ENCODE data around the gene DFFA. TPM values are rescaled to one million over a fixed set of nuclear protein-coding genes. Genes with fewer than 3 reads are reported as not detected.
"Not testable (repeated sequence)": the region's sequence is repeated elsewhere in the genome, so short reads cannot be mapped to it uniquely, and the experiment has no call there.

DFFA gene
- total RNA-seq, 2 donors from 2014 or later: 34.4 to 41.0 TPM

GRCh38 chr1:10449751-10450150 lies 22.6 kb downstream of the DFFA start, which contains the start of gene CORT:
CORT (plus strand) TSS chr1:10450031; CDS start chr1:10450224, 193 bp downstream.
- no peak for ATAC-seq

DNA sequence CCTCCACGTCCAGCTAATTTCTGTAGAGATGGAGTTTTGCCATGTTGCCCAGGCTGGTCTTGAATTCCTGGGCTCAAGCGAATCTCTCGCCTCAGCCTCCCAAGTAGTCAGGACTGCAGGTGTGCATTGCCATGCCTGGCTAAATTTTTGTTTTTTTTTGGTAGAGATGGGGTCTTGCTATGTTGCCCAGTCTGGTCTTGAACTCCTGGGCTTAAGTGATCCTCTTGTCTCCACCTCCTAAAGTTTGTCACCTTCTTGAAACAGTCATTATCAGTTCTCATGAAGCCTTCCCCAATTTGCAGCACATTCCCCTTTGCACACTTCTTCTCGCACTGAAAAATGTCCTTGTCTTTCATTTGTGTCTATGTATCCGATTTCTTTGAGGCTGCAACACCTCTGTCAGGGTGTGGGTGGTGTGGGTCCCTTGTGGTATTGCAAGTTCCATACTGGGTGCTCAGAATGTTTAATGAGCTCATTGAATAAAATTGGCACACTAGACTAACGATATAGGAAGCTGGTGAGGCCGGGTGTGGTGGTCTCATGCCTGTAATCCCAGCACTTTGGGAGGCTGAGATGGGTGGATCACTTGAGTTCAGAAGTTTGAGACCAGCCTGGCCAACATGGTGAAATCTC lies 25.4 kb downstream of the DFFA start:
- no peak for DNase-seq (ENCODE audit: low spot score in 2 of 2)
- Mint-ChIP-seq H3K27ac (no peak overlapping the region), H3K36me3 (no peaks in the 10 kb centered on the region), H3K9me3 (no peaks in the 10 kb centered on the region)
- no peak for ATAC-seq

More at GRCh38 chr1:10449751-10450150, 22.6 kb downstream of the DFFA start, which contains the start of gene CORT:
- Mint-ChIP-seq H3K27ac (no peak within 1 kb of the TSS), H3K36me3 (no peaks in the 10 kb centered on the region), H3K9me3 (no peaks in the 10 kb centered on the region)
- DNase-seq (ENCODE audit: low spot score in 2 of 2): no peak

GRCh38 chr1:10444795-10445397 lies 27.4 kb downstream of the DFFA start:
- ATAC-seq (peak in 1 of 2 donors; percentile 47), DNase-seq (ENCODE audit: low spot score in 2 of 2) (no peak)
- H3K9me3 Mint-ChIP-seq: no peaks in the 10 kb centered on the region
- H3K36me3 Mint-ChIP-seq: no peaks in the 10 kb centered on the region
- H3K27ac Mint-ChIP-seq: peak overlapping the region in 1 of 2 donors; percentile 35

GRCh38 chr1:10444248-10444647 lies 28.1 kb downstream of the DFFA start:
- DNase-seq (ENCODE audit: low spot score in 2 of 2) (no peak), ATAC-seq (no peak)
- Mint-ChIP-seq H3K27ac (no peak overlapping the region), H3K36me3 (no peaks in the 10 kb centered on the region), H3K9me3 (no peaks in the 10 kb centered on the region)

- Mint-ChIP-seq H3K9me3 (no peaks in the 10 kb centered on the region), H3K27ac (no peak overlapping the region), H3K36me3 (no peaks in the 10 kb centered on the region)
- ATAC-seq: no peak
- DNase-seq (ENCODE audit: low spot score in 2 of 2): no peak
Measured at GRCh38 chr1:10440794-10441193, 31.5 kb downstream of the DFFA start.

GRCh38 chr1:10440305-10440704 lies 32.0 kb downstream of the DFFA start:
- DNase-seq (ENCODE audit: low spot score in 2 of 2): no peak
- Mint-ChIP-seq H3K9me3 (no peaks in the 10 kb centered on the region), H3K27ac (no peak overlapping the region), H3K36me3 (no peaks in the 10 kb centered on the region)
- ATAC-seq: no peak

DNA sequence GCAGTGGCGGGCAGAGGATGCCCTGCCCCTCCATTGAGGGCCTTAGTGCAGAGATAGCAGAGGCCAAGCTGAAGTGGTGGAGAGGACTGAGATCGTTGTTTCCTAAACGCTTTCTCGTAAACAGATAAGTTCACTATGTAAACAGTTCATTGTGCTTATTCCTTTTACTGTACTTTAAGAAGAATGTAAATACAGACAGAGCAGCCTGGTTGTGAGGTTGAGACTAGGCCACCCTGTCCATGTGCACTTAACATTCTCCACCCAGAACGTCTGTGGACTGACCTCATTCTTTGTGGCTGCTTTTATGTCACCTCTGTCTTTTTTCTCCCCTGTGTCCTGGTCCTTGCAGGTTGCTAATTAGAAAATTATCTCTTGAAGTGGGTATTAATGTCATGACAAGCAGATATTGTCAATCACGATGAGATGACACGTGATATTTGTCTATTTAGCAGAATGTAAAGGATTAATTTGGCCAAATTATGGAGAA lies 33.6 kb downstream of the DFFA start:
- no peaks in the 10 kb centered on the region for H3K36me3 Mint-ChIP-seq
- DNase-seq (ENCODE audit: low spot score in 2 of 2) (no peak), ATAC-seq (no peak)
- H3K9me3 Mint-ChIP-seq: no peaks in the 10 kb centered on the region
- peak overlapping the region in 1 of 2 donors; percentile 3 for H3K27ac Mint-ChIP-seq

- Mint-ChIP-seq H3K9me3 (no peaks in the 10 kb centered on the region), H3K27ac (no peak overlapping the region)
- no peak for ATAC-seq
Measured at GRCh38 chr1:10437052-10437451, 35.3 kb downstream of the DFFA start.

DNA sequence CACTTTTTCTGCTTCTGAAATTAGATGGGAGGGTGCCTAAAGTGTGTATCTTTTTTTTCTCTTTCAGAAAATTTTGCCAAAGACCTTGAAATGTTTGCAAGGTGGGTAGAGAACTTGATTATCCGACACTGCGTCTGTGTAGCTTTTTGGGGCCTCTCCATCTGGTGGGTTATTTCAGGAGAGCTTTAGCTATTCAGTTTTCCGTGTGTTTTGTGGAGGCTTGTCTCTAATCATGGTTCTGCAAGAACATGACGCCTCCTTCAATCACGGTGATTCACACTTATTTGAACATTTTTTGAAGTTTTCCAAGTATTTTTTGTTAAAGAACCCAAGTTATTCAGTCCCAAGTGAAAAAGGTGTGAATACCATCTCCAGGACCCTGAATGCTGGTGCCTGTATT lies 37.7 kb downstream of the DFFA start:
- ATAC-seq (no peak), DNase-seq (ENCODE audit: low spot score in 2 of 2) (no peak)
- Mint-ChIP-seq H3K9me3 (no peaks in the 10 kb centered on the region), H3K27ac (no peak overlapping the region), H3K36me3 (no peaks in the 10 kb centered on the region)

More at GRCh38 chr1:10437052-10437451, 35.3 kb downstream of the DFFA start:
- no peak for DNase-seq (ENCODE audit: low spot score in 2 of 2)
- no peaks in the 10 kb centered on the region for H3K36me3 Mint-ChIP-seq

- no peaks in the 10 kb centered on the region for H3K9me3 Mint-ChIP-seq
Measured at GRCh38 chr1:10433790-10434189, 38.5 kb downstream of the DFFA start.

DNA sequence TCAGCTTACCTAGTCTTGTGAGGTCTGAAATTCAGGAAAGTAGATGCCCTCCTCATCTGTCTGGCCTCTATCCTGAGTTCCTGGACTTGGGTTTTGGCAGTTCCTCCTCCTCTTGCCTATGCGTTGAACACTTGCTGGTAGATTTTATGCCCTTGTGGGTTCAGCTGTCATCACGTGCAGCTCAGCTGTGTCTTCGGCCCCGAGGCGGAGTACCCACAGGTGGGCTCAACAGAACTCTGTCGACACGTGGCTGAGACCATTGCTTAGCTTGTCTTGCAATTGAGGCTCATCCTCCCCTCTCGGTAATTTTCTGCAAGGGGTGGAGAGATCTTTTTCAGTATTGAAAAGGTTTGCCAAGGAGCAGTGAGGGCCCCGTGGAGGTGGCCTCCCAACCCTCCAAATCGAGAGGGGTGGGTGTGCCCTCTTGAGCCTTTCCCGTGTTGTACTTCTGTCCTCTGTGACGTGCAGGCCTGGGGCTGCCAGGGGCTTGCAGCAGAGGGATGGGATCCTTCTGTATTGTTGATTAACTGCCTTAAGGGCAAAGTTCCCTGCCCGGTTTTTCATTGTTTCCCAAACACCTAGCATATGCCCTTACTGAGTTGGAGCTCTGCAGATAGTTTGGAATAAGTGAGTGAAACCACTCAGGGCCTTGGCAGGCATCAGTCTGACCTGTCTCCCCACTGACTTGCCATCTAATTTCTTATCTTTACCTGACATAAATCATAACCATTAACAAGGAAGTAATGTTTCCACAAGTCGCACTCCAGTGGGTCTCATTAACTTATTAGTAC lies 39.2 kb downstream of the DFFA start:
- Mint-ChIP-seq H3K36me3 (no peaks in the 10 kb centered on the region), H3K9me3 (no peaks in the 10 kb centered on the region), H3K27ac (no peak overlapping the region)
- ATAC-seq (no peak), DNase-seq (ENCODE audit: low spot score in 2 of 2) (no peak)

More at GRCh38 chr1:10433790-10434189, 38.5 kb downstream of the DFFA start:
- ATAC-seq: no peak
- Mint-ChIP-seq H3K27ac (no peak overlapping the region), H3K36me3 (no peaks in the 10 kb centered on the region)
- DNase-seq (ENCODE audit: low spot score in 2 of 2): no peak

DNA sequence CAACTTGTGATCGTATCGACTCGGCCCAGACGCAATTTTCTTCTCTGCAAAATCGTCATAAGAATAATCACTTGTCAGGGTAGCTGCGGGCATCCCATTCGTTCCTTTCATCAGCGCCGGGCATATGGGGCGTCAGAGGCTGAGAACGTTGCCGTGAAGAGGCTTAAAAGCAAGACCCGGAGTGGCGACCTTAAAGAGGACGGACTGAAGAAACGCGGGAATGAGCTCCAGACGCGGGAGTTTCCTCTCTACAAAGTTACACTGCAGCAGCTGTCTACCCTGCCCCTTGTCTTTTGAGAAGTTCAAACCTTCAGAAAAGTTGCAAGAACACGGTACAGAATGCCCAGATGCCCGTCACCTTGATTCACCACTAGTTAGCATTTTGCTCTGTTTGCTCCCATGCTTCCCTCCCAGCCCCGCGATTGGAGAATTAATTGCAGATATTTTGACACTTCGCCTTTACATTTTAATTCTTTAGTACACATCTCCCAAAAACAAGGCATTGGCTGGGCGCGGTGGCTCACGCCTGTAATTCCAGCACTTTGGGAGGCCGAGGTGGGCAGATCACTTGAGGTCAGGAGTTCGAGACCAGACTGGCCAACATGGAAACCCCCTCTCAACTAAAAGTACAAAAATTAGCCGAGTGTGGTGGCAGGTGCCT lies 41.1 kb downstream of the DFFA start:
- ATAC-seq: peak in 1 of 2 donors; percentile 3
- Mint-ChIP-seq H3K36me3 (no peaks in the 10 kb centered on the region), H3K27ac (peak overlapping the region; percentile 86 to 93), H3K9me3 (no peaks in the 10 kb centered on the region)
- DNase-seq (ENCODE audit: low spot score in 2 of 2): no peak

DNA sequence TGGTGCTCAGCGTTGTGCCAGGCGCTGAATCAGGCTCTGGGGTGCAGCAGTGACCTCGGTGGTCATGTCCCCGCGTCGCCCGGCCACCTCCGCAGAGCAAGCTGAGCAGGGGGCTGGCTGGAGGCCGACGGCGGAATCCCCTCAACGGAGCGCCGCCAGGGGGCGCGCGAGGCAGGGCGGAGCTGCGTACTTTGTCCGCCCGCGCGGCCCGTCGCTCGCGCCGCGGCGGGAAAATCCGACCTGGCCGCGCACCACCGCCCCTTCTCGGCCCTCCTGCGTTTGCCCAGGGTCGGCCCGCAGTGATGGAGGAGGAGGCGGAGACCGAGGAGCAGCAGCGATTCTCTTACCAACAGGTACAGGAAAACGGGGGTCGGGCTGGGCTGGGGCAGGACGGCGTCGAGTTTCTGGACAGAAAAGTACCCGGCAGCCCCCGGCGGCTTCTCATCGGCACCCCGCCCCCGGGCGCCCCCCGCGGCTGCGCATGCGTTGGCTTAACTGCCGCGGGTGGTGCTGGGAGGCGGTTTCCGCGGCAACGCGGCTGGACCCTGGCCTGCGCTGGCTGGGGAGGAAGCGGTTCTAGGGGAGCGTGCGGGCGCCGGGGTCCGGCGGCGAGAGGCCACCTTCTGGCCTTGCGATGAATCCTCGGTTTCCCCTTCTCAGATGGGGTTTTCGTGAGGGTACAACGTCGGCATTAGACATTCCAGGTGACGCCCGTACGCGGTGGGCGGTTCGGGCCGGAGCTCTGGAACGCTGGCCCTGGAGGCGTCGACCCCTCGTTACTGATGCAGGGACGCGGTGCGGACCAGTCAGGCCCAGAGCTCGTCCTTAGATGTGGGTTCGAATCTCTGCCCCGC lies 41.9 kb downstream of the DFFA start, which contains the start of gene CENPS:
Gene CENPS, plus strand, starts transcription at position 218 of the 854 bp plus-strand sequence. Its CDS starts 85 bp downstream, at position 303.
- ATAC-seq (peak; percentile 88 to 90), DNase-seq (ENCODE audit: low spot score in 2 of 2) (peak; percentile 87 to 92)
- Mint-ChIP-seq H3K27ac (peak within 1 kb of the TSS; percentile 86 to 93), H3K36me3 (no peaks in the 10 kb centered on the region), H3K9me3 (no peaks in the 10 kb centered on the region)

DNA sequence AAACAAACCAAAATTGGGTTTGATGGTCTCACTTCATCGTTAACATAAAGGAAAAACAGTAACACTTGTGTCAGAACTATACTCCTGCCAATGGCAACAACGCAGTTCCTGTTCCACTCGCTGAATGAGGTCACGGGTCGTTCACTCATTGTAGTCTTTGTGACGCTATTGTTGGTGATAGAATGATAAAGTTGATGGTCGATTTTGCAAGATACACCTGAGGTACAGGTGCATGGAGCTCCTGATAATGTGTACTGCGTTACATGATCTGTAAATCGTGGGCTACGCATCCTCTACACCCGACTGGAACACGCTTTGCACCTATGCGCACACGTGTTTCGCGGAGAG lies 42.5 kb downstream of the DFFA start:
- H3K9me3 Mint-ChIP-seq: no peaks in the 10 kb centered on the region
- peak; percentile 11 to 14 for ATAC-seq
- no peaks in the 10 kb centered on the region for H3K36me3 Mint-ChIP-seq
- peak overlapping the region; percentile 73 to 86 for H3K27ac Mint-ChIP-seq
- DNase-seq (ENCODE audit: low spot score in 2 of 2): peak in 1 of 2 donors; percentile 30

DNA sequence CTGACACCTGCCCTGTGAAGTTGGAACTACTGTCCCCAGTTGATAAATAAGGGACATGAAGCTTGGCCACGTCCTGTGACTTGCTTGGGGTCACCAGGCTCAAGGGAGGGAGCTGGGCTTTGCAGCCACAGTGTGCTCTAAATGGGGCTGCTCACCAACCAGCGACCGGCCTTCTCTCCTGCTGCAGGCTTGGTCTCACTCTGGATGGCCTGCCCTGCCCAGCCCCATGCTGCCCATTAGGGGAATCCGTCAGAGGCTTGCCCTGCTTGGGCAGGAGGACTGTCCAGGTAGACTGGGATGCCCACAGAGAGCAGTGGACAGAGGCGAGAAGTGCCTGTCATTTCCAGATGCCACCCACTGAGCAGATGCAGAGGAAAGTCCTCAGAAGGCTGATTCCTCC lies 43.3 kb downstream of the DFFA start:
- Mint-ChIP-seq H3K9me3 (no peaks in the 10 kb centered on the region), H3K36me3 (no peaks in the 10 kb centered on the region), H3K27ac (peak overlapping the region in 1 of 2 donors; percentile 66)
- no peak for ATAC-seq
- no peak for DNase-seq (ENCODE audit: low spot score in 2 of 2)

DNA sequence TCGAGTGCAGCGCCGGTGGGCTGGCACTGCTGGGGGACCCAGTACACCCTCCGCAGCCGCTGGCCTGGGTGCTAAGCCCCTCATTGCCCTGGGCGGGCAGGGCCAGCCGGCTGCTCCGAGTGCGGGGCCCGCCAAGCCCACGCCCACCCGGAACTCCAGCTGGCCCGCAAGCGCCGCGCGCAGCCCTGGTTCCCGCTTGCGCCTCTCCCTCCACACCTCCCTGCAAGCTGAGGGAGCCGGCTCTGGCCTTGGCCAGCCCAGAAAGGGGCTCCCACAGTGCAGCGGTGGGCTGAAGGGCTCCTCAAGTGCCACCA lies 45.8 kb downstream of the DFFA start:
- H3K36me3 Mint-ChIP-seq; H3K27ac Mint-ChIP-seq; H3K9me3 Mint-ChIP-seq; ATAC-seq; DNase-seq (ENCODE audit: low spot score in 2 of 2): not testable (repeated sequence)
